C4-2B (cell line): ENCODE data around the gene OR10A7.

Experiments
- H3K27ac ChIP-seq: fragments of 450-650 bp; 2 replicates; pipeline ENCODE4 v1.5.1; 2017
- ZFX ChIP-seq: fragments of 450-650 bp; IDR thresholded peaks from 2 replicates; pipeline ENCODE4 v1.6.1; 2017
- TF ChIP-seq, protein P1 (sequence below): fragments of 450-650 bp; conservative IDR thresholded peaks from 2 replicates; pipeline ENCODE4 v1.5.1; 2017; ENCODE audit warnings: mild to moderate bottlenecking

Gene OR10A7

DNA sequence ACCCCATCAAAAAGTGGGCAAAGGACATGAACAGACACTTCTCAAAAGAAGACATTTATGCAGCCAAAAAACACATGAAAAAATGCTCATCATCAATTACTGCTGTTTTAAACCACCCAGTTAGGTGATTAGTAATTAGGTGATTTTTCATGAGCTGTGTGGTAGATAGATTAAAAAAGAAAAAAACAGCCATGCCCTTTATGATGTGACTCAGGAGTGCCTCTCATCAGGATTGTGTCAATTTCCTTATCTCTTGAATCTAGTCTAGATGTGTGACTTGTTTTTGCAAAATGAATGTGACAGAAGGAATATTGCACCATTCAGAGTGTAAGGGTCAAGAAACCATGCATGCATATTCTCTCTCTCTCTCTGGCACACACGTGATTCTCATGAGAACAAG, 5.7 kb downstream of the OR10A7 start:
- no peak for TF ChIP-seq ZFX
- TF ChIP-seq, protein P1, sequence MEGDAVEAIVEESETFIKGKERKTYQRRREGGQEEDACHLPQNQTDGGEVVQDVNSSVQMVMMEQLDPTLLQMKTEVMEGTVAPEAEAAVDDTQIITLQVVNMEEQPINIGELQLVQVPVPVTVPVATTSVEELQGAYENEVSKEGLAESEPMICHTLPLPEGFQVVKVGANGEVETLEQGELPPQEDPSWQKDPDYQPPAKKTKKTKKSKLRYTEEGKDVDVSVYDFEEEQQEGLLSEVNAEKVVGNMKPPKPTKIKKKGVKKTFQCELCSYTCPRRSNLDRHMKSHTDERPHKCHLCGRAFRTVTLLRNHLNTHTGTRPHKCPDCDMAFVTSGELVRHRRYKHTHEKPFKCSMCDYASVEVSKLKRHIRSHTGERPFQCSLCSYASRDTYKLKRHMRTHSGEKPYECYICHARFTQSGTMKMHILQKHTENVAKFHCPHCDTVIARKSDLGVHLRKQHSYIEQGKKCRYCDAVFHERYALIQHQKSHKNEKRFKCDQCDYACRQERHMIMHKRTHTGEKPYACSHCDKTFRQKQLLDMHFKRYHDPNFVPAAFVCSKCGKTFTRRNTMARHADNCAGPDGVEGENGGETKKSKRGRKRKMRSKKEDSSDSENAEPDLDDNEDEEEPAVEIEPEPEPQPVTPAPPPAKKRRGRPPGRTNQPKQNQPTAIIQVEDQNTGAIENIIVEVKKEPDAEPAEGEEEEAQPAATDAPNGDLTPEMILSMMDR, result no peak
- H3K27ac ChIP-seq, result no peak overlapping the region

DNA sequence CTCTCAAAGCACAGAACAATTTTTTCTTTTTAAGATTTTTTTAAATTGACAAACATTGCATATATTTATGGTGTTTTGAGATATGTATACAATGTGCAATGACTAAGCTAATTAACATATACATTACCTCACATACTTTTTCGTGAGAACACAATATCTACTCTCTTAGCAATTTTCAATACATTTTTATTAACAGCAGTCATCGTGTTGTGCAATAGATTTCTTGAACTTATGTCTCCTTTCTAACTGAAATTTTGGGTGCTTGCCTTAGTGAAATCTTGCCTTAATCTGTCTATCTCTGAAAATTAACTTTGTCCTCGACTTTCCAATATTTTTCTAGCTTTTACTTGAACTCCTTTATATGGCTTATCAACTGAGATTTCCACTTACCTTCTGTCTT, 6.8 kb downstream of the OR10A7 start:
- no peak for TF ChIP-seq ZFX
- TF ChIP-seq, protein P1, result no peak
- no peak overlapping the region for H3K27ac ChIP-seq

DNA sequence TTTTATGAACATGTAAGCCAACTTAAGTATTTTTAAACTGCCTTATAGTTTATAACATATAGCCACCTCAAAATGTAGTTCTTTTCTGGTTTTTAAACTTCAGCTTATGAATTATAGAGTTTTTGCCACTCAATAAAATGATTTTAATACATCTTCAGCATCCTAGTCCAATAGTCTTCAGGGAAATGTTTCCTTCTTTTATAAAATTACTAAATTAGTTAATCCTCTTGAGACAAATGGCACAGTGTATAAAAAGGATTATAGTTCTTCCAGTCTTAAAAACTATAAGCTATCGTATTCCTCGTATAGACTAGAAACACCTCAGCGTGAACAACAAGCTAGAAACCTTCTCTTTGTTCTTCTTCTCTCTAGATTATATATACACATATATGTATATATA, 23.5 kb downstream of the OR10A7 start, which contains the start of gene OR6C74:
OR6C74 (plus strand) TSS at position 301 of the 400 bp plus-strand sequence. CDS start 2,679 bp downstream, outside the sequence.
- TF ChIP-seq ZFX, result no peak
- TF ChIP-seq, protein P1, result no peak
- H3K27ac ChIP-seq, result no peak within 1 kb of the TSS

DNA sequence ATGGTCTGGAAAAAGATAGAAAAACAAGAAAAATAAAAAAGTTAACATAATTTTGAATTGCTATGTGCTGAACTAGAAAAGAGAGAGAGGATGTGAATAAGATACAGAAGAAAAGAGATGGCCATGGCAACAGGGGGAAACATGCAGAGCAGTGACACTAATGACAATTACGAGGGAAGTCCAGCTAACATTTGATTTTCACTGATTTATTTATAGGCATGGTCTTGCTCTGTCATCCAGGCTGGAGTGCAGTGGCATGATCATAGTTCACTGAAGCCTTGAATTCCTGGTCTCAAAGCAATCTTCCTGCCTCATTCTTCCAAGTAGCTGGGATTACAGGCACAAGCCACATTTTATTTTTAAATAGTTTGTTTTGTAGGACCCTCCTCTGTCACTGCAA, 25.3 kb downstream of the OR10A7 start:
- no peak overlapping the region for H3K27ac ChIP-seq
- no peak for TF ChIP-seq ZFX
- TF ChIP-seq, protein P1, result no peak

DNA sequence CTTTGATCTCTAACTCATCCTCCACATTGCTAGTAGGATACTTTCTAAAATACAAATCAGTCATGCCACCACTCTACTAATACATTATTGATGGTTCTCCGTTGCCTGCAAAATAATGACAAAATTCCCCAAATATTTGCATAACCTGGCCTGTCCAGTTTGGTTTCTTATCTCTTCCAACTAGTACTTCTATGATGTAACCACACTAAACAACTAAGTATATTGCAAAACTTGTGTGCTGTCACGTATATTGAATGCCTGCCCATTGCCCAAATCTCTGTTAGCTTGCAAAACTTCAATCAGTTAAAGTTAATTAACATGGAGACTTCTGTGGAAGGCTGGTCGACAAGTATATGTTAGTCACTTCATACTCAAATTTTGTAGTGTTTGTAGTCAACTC, 30.1 kb downstream of the OR10A7 start:
- no peak for TF ChIP-seq ZFX
- TF ChIP-seq, protein P1, result no peak
- H3K27ac ChIP-seq, result no peak overlapping the region

DNA sequence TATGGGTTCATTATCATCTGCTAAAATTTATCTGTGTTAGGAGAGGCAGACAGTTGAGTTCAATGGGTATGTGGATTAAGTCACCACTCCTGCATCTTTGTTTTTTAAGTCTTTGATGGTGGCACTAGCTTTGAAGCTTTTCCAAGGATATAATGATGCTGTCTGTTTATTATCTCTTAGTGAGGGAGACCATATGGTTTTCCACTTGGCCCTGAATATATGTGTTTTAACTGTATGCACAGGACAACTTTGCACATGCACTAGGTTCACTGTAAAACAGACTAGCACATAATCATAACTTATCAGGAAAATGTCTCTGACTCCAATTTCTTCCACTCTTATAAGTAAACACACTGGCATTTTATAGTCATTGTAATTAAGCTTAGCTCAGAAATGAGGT, 32.5 kb downstream of the OR10A7 start:
- no peak for TF ChIP-seq ZFX
- TF ChIP-seq, protein P1, result no peak
- H3K27ac ChIP-seq, result no peak overlapping the region

DNA sequence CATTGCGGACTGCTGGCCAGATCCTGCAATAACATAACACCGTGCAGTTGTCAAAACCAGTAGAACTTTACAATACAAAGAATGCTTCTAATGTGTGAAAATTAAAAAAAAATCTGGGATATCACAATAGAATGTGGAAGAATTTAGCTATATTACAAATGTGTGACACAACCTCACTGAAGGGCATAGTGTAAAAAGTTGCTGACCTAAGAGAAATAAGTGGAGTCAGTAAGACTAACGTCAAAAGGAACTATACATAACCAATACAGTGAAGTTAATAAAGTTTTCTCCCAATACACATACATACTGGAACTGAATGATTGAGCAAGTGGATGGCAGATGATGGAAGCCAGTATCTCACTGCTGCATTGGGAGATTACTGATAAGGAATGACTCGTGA, 36.0 kb downstream of the OR10A7 start:
- no peak overlapping the region for H3K27ac ChIP-seq
- TF ChIP-seq ZFX, result no peak
- TF ChIP-seq, protein P1, result no peak
